WTC11 (cell line): Measurements from ENCODE around the gene SLC17A2.

ENCODE experiments used
- ATF1 ChIP-seq: sonication (generic); formaldehyde crosslinking; IDR thresholded peaks from 2 replicates; pipeline ENCODE4 v1.8.1; 2023; ENCODE audit warnings: mild to moderate bottlenecking, moderate library complexity, missing genetic modification reagents
- CREB1 ChIP-seq: sonication (generic); formaldehyde crosslinking; IDR thresholded peaks from 2 replicates; pipeline ENCODE4 v1.8.0; 2023; ENCODE audit warnings: mild to moderate bottlenecking, missing genetic modification reagents
- ELF4 ChIP-seq: sonication (generic); formaldehyde crosslinking; IDR thresholded peaks from 2 replicates; pipeline ENCODE4 v1.8.1; 2022; ENCODE audit warnings: low read depth, mild to moderate bottlenecking, moderate library complexity, missing genetic modification reagents
- ESRRA ChIP-seq: sonication (generic); formaldehyde crosslinking; IDR thresholded peaks from 2 replicates; pipeline ENCODE4 v1.8.1; 2022; ENCODE audit warnings: mild to moderate bottlenecking, missing genetic modification reagents, borderline replicate concordance
- IRF2 ChIP-seq: sonication (generic); formaldehyde crosslinking; IDR thresholded peaks from 2 replicates; pipeline ENCODE4 v1.8.0; 2022; ENCODE audit warnings: low read depth, missing genetic modification reagents, borderline replicate concordance
- KAT7 ChIP-seq: sonication (generic); formaldehyde crosslinking; IDR thresholded peaks from 2 replicates; pipeline ENCODE4 v1.8.1; 2023; ENCODE audit warnings: missing genetic modification reagents, mild to moderate bottlenecking, borderline replicate concordance
- MYBL2 ChIP-seq: sonication (generic); formaldehyde crosslinking; IDR thresholded peaks from 2 replicates; pipeline ENCODE4 v1.8.1; 2023; ENCODE audit warnings: mild to moderate bottlenecking, moderate library complexity, missing genetic modification reagents
- RORB ChIP-seq: fragments of 250-450 bp; sonication (Bioruptor Pico); IDR thresholded peaks from 2 replicates; pipeline ENCODE4 v1.9.0; 2021; ENCODE audit warnings: mild to moderate bottlenecking
- TCF7 ChIP-seq: sonication (generic); formaldehyde crosslinking; IDR thresholded peaks from 2 replicates; pipeline ENCODE4 v1.8.0; 2022; ENCODE audit warnings: mild to moderate bottlenecking, low read depth, missing genetic modification reagents, moderate library complexity
- TP53 ChIP-seq: sonication (generic); formaldehyde crosslinking; IDR thresholded peaks from 2 replicates; pipeline ENCODE4 v1.8.1; 2023; ENCODE audit warnings: mild to moderate bottlenecking, missing genetic modification reagents
- TF ChIP-seq, protein P1 (sequence below): sonication (generic); formaldehyde crosslinking; IDR thresholded peaks from 2 replicates; pipeline ENCODE4 v1.8.0; 2023; ENCODE audit warnings: mild to moderate bottlenecking, missing genetic modification reagents
- TF ChIP-seq, protein P2 (sequence below): sonication (generic); formaldehyde crosslinking; IDR thresholded peaks from 2 replicates; pipeline ENCODE4 v1.8.0; 2022; ENCODE audit warnings: mild to moderate bottlenecking, missing genetic modification reagents
- TF ChIP-seq, protein P3 (sequence below): fragments of 200-600 bp; IDR thresholded peaks from 2 replicates; pipeline ENCODE4 v1.8.0; 2022; ENCODE audit warnings: antibody characterized with exemption
- TF ChIP-seq, protein P4 (sequence below): sonication (generic); formaldehyde crosslinking; IDR thresholded peaks from 2 replicates; pipeline ENCODE4 v1.8.1; 2023; ENCODE audit warnings: mild to moderate bottlenecking, moderate library complexity, missing genetic modification reagents

DNA sequence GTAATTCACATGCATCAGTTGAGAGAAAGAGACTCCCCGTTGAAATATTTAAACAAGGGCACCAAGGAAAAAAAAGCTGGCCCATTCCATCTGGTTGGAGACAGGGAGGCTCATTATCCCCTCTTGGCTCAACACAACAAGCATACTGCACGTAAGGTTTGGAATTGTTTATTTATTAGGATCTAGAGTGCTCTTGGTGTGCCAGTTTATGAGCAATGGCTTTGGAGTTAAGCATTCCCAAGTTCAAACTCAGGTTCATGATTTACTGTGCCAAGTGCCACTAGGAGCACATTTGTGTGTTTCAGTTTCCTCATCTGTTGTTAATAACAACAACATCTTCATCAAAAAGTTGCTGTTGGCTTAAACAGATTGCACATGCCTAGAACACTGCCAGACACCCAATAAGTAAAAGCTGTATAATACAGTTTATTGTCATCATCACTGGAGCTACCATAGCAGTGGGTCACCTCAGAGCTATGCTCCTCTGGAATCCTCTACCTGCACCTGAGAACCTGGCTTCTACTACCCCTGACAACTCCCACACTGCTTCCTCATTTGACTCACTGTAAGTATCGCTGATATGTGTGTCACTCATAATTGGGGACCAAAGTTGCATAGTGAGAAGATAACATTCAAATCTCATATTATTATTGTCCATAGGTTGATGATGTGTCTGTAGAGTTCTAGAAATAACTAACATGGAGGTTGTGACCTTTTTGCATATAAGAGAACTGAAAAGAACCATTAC is 61.9 kb downstream of the SLC17A2 start:
- TF ChIP-seq, protein P1, sequence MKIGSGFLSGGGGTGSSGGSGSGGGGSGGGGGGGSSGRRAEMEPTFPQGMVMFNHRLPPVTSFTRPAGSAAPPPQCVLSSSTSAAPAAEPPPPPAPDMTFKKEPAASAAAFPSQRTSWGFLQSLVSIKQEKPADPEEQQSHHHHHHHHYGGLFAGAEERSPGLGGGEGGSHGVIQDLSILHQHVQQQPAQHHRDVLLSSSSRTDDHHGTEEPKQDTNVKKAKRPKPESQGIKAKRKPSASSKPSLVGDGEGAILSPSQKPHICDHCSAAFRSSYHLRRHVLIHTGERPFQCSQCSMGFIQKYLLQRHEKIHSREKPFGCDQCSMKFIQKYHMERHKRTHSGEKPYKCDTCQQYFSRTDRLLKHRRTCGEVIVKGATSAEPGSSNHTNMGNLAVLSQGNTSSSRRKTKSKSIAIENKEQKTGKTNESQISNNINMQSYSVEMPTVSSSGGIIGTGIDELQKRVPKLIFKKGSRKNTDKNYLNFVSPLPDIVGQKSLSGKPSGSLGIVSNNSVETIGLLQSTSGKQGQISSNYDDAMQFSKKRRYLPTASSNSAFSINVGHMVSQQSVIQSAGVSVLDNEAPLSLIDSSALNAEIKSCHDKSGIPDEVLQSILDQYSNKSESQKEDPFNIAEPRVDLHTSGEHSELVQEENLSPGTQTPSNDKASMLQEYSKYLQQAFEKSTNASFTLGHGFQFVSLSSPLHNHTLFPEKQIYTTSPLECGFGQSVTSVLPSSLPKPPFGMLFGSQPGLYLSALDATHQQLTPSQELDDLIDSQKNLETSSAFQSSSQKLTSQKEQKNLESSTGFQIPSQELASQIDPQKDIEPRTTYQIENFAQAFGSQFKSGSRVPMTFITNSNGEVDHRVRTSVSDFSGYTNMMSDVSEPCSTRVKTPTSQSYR (CRISPR knock-in tag): no peak
- TF ChIP-seq, protein P2, sequence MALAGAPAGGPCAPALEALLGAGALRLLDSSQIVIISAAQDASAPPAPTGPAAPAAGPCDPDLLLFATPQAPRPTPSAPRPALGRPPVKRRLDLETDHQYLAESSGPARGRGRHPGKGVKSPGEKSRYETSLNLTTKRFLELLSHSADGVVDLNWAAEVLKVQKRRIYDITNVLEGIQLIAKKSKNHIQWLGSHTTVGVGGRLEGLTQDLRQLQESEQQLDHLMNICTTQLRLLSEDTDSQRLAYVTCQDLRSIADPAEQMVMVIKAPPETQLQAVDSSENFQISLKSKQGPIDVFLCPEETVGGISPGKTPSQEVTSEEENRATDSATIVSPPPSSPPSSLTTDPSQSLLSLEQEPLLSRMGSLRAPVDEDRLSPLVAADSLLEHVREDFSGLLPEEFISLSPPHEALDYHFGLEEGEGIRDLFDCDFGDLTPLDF (CRISPR knock-in tag): no peak
- TF ChIP-seq, protein P3, sequence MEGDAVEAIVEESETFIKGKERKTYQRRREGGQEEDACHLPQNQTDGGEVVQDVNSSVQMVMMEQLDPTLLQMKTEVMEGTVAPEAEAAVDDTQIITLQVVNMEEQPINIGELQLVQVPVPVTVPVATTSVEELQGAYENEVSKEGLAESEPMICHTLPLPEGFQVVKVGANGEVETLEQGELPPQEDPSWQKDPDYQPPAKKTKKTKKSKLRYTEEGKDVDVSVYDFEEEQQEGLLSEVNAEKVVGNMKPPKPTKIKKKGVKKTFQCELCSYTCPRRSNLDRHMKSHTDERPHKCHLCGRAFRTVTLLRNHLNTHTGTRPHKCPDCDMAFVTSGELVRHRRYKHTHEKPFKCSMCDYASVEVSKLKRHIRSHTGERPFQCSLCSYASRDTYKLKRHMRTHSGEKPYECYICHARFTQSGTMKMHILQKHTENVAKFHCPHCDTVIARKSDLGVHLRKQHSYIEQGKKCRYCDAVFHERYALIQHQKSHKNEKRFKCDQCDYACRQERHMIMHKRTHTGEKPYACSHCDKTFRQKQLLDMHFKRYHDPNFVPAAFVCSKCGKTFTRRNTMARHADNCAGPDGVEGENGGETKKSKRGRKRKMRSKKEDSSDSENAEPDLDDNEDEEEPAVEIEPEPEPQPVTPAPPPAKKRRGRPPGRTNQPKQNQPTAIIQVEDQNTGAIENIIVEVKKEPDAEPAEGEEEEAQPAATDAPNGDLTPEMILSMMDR: no peak
- TF ChIP-seq MYBL2 (no peak), TCF7 (CRISPR knock-in tag) (no peak), KAT7 (CRISPR knock-in tag) (no peak), ATF1 (CRISPR knock-in tag) (no peak), RORB (CRISPR knock-in tag) (no peak), TP53 (no peak), ELF4 (CRISPR knock-in tag) (no peak), IRF2 (CRISPR knock-in tag) (no peak), ESRRA (CRISPR knock-in tag) (no peak), CREB1 (no peak)
- TF ChIP-seq, protein P4, sequence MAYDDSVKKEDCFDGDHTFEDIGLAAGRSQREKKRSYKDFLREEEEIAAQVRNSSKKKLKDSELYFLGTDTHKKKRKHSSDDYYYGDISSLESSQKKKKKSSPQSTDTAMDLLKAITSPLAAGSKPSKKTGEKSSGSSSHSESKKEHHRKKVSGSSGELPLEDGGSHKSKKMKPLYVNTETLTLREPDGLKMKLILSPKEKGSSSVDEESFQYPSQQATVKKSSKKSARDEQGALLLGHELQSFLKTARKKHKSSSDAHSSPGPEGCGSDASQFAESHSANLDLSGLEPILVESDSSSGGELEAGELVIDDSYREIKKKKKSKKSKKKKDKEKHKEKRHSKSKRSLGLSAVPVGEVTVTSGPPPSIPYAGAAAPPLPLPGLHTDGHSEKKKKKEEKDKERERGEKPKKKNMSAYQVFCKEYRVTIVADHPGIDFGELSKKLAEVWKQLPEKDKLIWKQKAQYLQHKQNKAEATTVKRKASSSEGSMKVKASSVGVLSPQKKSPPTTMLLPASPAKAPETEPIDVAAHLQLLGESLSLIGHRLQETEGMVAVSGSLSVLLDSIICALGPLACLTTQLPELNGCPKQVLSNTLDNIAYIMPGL (CRISPR knock-in tag): no peak
